Cardiac atrium fibroblast (primary cell): ENCODE data around the gene TMEM176A. TPM values are rescaled to one million over a fixed set of nuclear protein-coding genes. Genes with fewer than 3 reads are reported as not detected.

ENCODE experiments used
- total RNA-seq: library from RNA; depleted of rRNA; stranded (reverse); fragments of >200 nt; gene quantifications from 2 replicates; pipeline ENCODE4 v1.2.3, GENCODE V29; 2015

TMEM176A gene, protein sequence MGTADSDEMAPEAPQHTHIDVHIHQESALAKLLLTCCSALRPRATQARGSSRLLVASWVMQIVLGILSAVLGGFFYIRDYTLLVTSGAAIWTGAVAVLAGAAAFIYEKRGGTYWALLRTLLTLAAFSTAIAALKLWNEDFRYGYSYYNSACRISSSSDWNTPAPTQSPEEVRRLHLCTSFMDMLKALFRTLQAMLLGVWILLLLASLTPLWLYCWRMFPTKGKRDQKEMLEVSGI
- total RNA-seq = not detected in 2 replicates

GRCh38 chr7:150800581-150801241 lies at the start of gene TMEM176A:
Gene TMEM176A (plus strand): TSS chr7:150800769. CDS start chr7:150801551, 782 bp downstream.

DNA sequence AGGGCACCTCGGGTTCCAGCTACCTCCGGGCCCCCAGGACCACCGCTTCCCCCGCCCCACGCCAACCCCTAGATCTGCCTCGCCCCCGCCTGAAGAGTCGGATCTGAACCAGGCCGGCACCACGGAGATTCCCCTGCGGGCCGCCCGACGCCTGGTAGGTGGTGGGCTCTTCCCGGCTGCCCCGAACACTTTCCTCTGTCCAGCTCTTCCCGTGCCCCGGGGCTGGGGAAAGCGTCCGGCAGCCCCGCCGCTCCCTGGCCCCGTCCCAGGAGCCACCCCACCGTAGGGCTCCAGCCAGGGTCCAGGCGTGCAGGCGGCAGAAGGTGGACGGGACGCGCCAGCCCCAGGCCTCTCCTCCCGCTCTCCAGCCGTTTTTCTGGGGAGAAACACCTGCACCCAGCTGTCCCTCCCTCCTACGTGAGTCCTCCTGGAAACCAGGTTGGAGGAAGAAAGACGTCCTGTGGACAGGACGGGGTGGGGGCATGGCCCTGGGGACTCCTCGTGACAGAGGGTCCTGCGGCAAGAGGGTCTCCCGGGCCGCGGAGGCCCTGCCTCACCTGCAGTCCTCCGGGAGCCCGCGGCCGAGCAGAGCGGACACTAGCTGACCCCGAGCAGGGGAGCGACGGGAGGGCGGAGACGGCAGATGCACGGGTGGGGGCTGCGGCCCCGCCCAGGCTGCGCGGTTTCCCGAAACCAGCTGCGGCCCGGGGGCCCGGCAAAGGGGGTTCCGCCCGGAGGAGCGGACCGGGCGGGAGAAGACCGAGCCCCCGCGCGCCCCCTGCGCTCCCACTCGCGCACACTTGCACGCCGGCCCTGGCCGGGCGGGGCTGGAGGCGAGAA lies 608 bp upstream of the TMEM176A start, which contains the start of gene TMEM176B:
TMEM176B (minus strand) TSS at position 624 of the 840 bp plus-strand sequence. CDS start 3,795 bp downstream, outside the sequence.

GRCh38 chr7:150852371-150852905 lies 51.9 kb downstream of the TMEM176A start, which contains the start of gene AOC1:
Gene AOC1 (plus strand): TSS chr7:150852517. CDS start chr7:150856471, 3,954 bp downstream.

Other genes starting within 250 kb of the TMEM176A start
- gene GIMAP4, start 233.4 kb upstream of the TMEM176A start, total RNA-seq = 1.8 and 3.7 TPM in 2 replicates
- gene GIMAP6, start 168.4 kb upstream of the TMEM176A start, total RNA-seq = under 0.01 and 0.32 TPM in 2 replicates
- gene GIMAP2, start 115.1 kb upstream of the TMEM176A start, total RNA-seq = 0.81 and 5.2 TPM in 2 replicates
- 0.81 TPM in 1 of 2 replicates, not detected in the other for gene GIMAP1, start 84.2 kb upstream of the TMEM176A start, total RNA-seq
- 1.3 TPM in 1 of 2 replicates, not detected in the other for gene GIMAP5, start 63.4 kb upstream of the TMEM176A start, total RNA-seq
- not detected in 2 replicates for gene TMEM176B, start 405 bp upstream of the TMEM176A start, total RNA-seq
- not detected in 2 replicates for gene AOC1, start 51.7 kb downstream of the TMEM176A start, total RNA-seq
- under 0.01 TPM in 1 of 2 replicates, not detected in the other for gene KCNH2, start 177.6 kb downstream of the TMEM176A start, total RNA-seq
- 5.4 and 18.6 TPM in 2 replicates for gene NOS3, start 190.2 kb downstream of the TMEM176A start, total RNA-seq
- gene ATG9B, start 223.7 kb downstream of the TMEM176A start, total RNA-seq = 0.16 and 2.2 TPM in 2 replicates
- gene ABCB8, start 227.7 kb downstream of the TMEM176A start, total RNA-seq = 26.9 and 33.6 TPM in 2 replicates
- gene ASIC3, start 247.8 kb downstream of the TMEM176A start, total RNA-seq = 0.54 TPM in 1 of 2 replicates, not detected in the other